PC-9 (cell line): ENCODE data around the gene SLMAP. TPM values are rescaled to one million over a fixed set of nuclear protein-coding genes. Genes with fewer than 3 reads are reported as not detected.

Experiments
- BruUV-seq: library from RNA; stranded (reverse); fragments of 400-500 nt; replicated peaks from 2 replicates; lab custom pipeline; 2021; lab: Mats Ljungman, UMichigan
- CTCF ChIA-PET: fragments of 300-600 bp; sonication (Branson Sonifier 250); formaldehyde crosslinking; loops from one replicate; lab custom pipeline; 2022; ENCODE audit warnings: antibody characterized with exemption; lab: Charles Lee
- POLR2A ChIA-PET: fragments of 300-600 bp; sonication (Branson Sonifier 250); formaldehyde crosslinking; loops from one replicate; lab custom pipeline; 2022; ENCODE audit warnings: antibody characterized with exemption; ENCODE audit not compliant: unreplicated experiment; lab: Charles Lee
- DNase-seq, 2 experiments: peaks; one replicate each; pipeline versions ENCODE4 v3.0.0 to v3.0.0-alpha.2; 2015 to 2022; ENCODE audit warnings: mixed read lengths in 1 of 2
- H2AFZ ChIP-seq: fragments of 200-600 bp; sonication (generic); 2 replicates; pipeline ENCODE4 v1.8.1; 2017; ENCODE audit warnings: antibody characterized with exemption
- H3F3A ChIP-seq: fragments of 200-600 bp; sonication (generic); 2 replicates; pipeline ENCODE4 v1.8.1; 2017; ENCODE audit warnings: antibody characterized with exemption, mild to moderate bottlenecking, low read depth; ENCODE audit not compliant: insufficient read depth
- H3K27ac ChIP-seq: fragments of 200-600 bp; sonication (generic); 2 replicates; pipeline ENCODE4 v1.6.1; 2016; ENCODE audit warnings: mixed run types
- H3K27me3 ChIP-seq: fragments of 200-600 bp; sonication (generic); 2 replicates; pipeline ENCODE4 v1.6.1; 2016; ENCODE audit warnings: low read depth, mixed run types; ENCODE audit not compliant: insufficient read depth
- H3K36me3 ChIP-seq: fragments of 200-600 bp; sonication (generic); 2 replicates; pipeline ENCODE4 v1.6.1; 2016; ENCODE audit warnings: low read depth, mixed run types
- H3K4me1 ChIP-seq: fragments of 200-600 bp; sonication (generic); replicated peaks from 2 replicates; pipeline ENCODE4 v1.6.1; 2016; ENCODE audit warnings: mixed run types; ENCODE audit not compliant: insufficient read depth
- H3K4me2 ChIP-seq: fragments of 200-600 bp; sonication (generic); 2 replicates; pipeline ENCODE4 v1.6.1; 2017; ENCODE audit warnings: mixed run types
- H3K4me3 ChIP-seq: fragments of 200-600 bp; sonication (generic); 2 replicates; pipeline ENCODE4 v1.6.1; 2016; ENCODE audit warnings: mixed run types
- H3K79me2 ChIP-seq: fragments of 200-600 bp; sonication (generic); 2 replicates; pipeline ENCODE4 v1.6.1; 2017; ENCODE audit warnings: low read depth, mixed run types
- H3K9me2 ChIP-seq: fragments of 200-600 bp; sonication (generic); 2 replicates; pipeline ENCODE4 v1.8.1; 2017; ENCODE audit warnings: mild to moderate bottlenecking; ENCODE audit not compliant: insufficient read depth
- H3K9me3 ChIP-seq: fragments of 200-600 bp; sonication (generic); 2 replicates; pipeline ENCODE4 v1.8.1; 2016; ENCODE audit warnings: low read depth; ENCODE audit not compliant: insufficient read depth
- H4K20me1 ChIP-seq: fragments of 200-600 bp; sonication (generic); 2 replicates; pipeline ENCODE4 v1.8.1; 2017; ENCODE audit not compliant: insufficient read depth
- CTCF ChIP-seq: fragments of 200-600 bp; sonication (generic); conservative IDR thresholded peaks from 2 replicates; pipeline ENCODE4 v1.6.1; 2017; ENCODE audit warnings: mixed run types, antibody characterized with exemption, mild to moderate bottlenecking, moderate library complexity
- EZH2 ChIP-seq: fragments of 200-600 bp; sonication (generic); IDR thresholded peaks from 2 replicates; pipeline ENCODE4 v1.8.0; 2017; ENCODE audit warnings: antibody characterized with exemption, low read depth
- intact Hi-C: fragments of 100-400 bp; cut with micrococcal nuclease; formaldehyde crosslinking; loops from one replicate; pipeline ENCODE4 v1.10.0; 2022; ENCODE audit not compliant: unreplicated experiment
- total RNA-seq: library from RNA; stranded (reverse); gene quantifications from 2 replicates; pipeline ENCODE4 v1.2.3, GENCODE V29; 2021

SLMAP gene
- total RNA-seq, 1 experiment from 2014 or later = 119 TPM

DNA sequence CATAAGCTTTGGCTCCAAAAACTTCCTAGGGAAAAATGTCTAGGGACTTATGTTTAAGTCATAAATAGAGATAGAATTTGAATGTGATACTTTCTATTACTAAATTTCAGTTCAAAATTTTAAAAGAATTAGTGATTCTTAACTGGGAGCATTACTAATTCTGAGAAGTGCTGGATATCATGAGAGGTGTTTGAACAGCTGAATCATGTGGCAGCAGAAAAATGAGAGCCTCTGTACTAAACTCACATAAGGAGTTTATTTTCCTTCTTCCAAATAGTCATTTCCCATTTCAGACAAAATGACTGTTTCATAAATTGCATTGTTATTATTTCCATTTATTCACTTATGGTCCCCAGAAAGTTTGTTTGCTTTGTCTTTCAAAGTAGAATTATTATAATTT is 62.7 kb downstream of the SLMAP start:
- Histone ChIP-seq H3K27me3 (no peaks in the 10 kb centered on the region), H3K4me2 (no peak overlapping the region), H3F3A (peaks cover 10% of the 10 kb centered on the region; the same call in 1 of the 2 replicates), H3K36me3 (no peaks in the 10 kb centered on the region), H4K20me1 (no peaks in the 10 kb centered on the region), H3K4me3 (no peak overlapping the region), H3K4me1 (no peaks in the 10 kb centered on the region), H3K79me2 (peaks cover 85% of the 10 kb centered on the region), H2AFZ (no peak overlapping the region), H3K9me3 (no peaks in the 10 kb centered on the region), H3K9me2 (no peaks in the 10 kb centered on the region), H3K27ac (no peak overlapping the region)
- POLR2A ChIA-PET = interaction anchor here (0.6 kb wide), 1 partner anchor 481 kb away, joined by 8 read pairs; no protein-coding TSS in a partner anchor
- no peak for TF ChIP-seq CTCF
- TF ChIP-seq EZH2 = no peak
- CTCF ChIA-PET = no interaction called here
- intact Hi-C loops = no loop called here
- no TSS peak for BruUV-seq
- no peak for DNase-seq

GRCh38 chr3:57820479-57820878 is 64.4 kb downstream of the SLMAP start:
- Histone ChIP-seq H3K36me3 (no peaks in the 10 kb centered on the region; the same call in 1 of the 2 replicates), H3K4me2 (no peak overlapping the region), H3K4me3 (no peak overlapping the region), H3K4me1 (peaks cover under 1% of the 10 kb centered on the region; the same call in 1 of the 2 replicates), H2AFZ (no peak overlapping the region), H3K27me3 (no peaks in the 10 kb centered on the region), H3K9me2 (no peaks in the 10 kb centered on the region), H3F3A (peaks cover 10% of the 10 kb centered on the region; the same call in 1 of the 2 replicates), H3K27ac (peak overlapping the region; percentile 16; the same call in 1 of the 2 replicates), H3K79me2 (peaks cover 87% of the 10 kb centered on the region), H3K9me3 (no peaks in the 10 kb centered on the region), H4K20me1 (no peaks in the 10 kb centered on the region)
- no TSS peak for BruUV-seq
- TF ChIP-seq CTCF (no peak), EZH2 (no peak)
- no peak for DNase-seq
- ChIA-PET CTCF (no interaction called here), POLR2A (no interaction called here)
- intact Hi-C loops = no loop called here

- Histone ChIP-seq H2AFZ (no peak overlapping the region), H3K9me2 (no peaks in the 10 kb centered on the region), H3K4me1 (peaks cover 13% of the 10 kb centered on the region), H4K20me1 (peaks cover 2% of the 10 kb centered on the region; the same call in 1 of the 2 replicates), H3K36me3 (no peaks in the 10 kb centered on the region; the same call in 1 of the 2 replicates), H3K9me3 (no peaks in the 10 kb centered on the region), H3K27ac (no peak overlapping the region), H3K79me2 (peaks cover 87% of the 10 kb centered on the region), H3K4me3 (no peak overlapping the region), H3F3A (peaks cover 13% of the 10 kb centered on the region; the same call in 1 of the 2 replicates), H3K27me3 (no peaks in the 10 kb centered on the region), H3K4me2 (no peak overlapping the region)
- DNase-seq = no peak
- TF ChIP-seq EZH2 = no peak
- TF ChIP-seq CTCF = no peak
- BruUV-seq = no TSS peak
- intact Hi-C loops = no loop called here
- ChIA-PET POLR2A (interaction anchor here (0.7 kb wide), 1 partner anchor 228 kb away, joined by 3 read pairs; no protein-coding TSS in a partner anchor), CTCF (no interaction called here)
Observed at GRCh38 chr3:57821765-57822164, 65.7 kb downstream of the SLMAP start.
